HUES64 (cell line): ENCODE data around the gene NEIL1.

ENCODE experiments used
- H3K27ac ChIP-seq: 2 replicates; pipeline ENCODE4 v1.7.0; 2013; ENCODE audit warnings: low read depth, low read length, inconsistent platforms
- H3K27me3 ChIP-seq: 2 replicates; pipeline ENCODE4 v1.6.1; 2013; ENCODE audit warnings: mild to moderate bottlenecking, low read length; ENCODE audit not compliant: insufficient read depth
- H3K36me3 ChIP-seq: 2 replicates; pipeline ENCODE4 v1.6.1; 2013; ENCODE audit warnings: mild to moderate bottlenecking, low read length; ENCODE audit not compliant: insufficient read depth
- H3K4me1 ChIP-seq: 2 replicates; pipeline ENCODE4 v1.6.1; 2013; ENCODE audit warnings: mild to moderate bottlenecking, low read length, moderate library complexity; ENCODE audit not compliant: insufficient read depth
- H3K4me3 ChIP-seq: 2 replicates; pipeline ENCODE4 v1.5.1; 2013; ENCODE audit warnings: mild to moderate bottlenecking, low read length, moderate library complexity
- H3K9ac ChIP-seq: 2 replicates; pipeline ENCODE4 v1.6.1; 2013; ENCODE audit warnings: mild to moderate bottlenecking, low read depth, low read length
- H3K9me3 ChIP-seq: 2 replicates; pipeline ENCODE4 v1.6.1; 2013; ENCODE audit warnings: low read depth, low read length; ENCODE audit not compliant: insufficient read depth
- WGBS: fragments of 150-250, 120-280 bp; methylation state at CpG from one replicate; pipeline ENCODE4 v1.1.7; 2013; ENCODE audit warnings: missing lambda C conversion rate; 5-methylcytosine and 5-hydroxymethylcytosine counted together

Gene NEIL1

DNA sequence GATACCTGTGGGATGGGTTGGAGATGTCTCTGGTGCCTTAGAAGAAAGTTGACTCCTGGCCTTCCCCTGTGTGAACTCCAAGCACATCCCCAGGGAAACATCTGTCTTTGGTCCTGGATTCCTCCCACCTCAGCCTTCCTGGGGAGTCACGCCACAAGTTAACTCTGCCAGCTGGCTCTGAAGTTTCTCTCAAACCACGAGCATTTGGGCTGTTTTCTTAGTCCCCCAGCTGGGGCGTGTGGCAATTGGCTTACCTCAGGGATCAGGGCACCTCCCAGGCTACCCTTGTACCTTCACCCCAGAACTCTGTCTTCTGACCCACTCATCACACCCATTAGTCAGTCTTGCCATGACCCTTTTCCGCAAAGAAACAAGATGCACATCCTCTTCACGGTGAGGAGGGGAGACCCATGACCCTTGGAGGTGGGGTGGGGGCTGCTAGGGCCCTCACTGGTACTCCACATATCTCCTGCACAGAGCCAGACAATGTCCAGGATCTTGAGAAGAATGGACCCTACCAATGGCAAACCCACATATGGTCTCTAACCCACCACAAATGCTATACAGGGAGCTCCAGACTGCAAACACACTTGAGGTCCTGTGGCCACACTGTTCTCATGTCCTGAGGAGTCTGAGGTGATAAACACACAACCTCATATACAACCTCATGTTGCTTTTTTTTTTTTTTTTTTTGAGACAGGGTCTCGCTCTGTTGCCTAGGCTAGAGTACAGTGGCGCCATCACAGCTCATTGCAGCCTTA, 3.9 kb downstream of the NEIL1 start:
- no peak overlapping the region for H3K9ac ChIP-seq
- no peaks in the 10 kb centered on the region for H3K4me1 ChIP-seq
- peaks cover 40% of the 10 kb centered on the region for H3K27me3 ChIP-seq
- WGBS, result 89% methylated on average over 7 of the region's 7 CpGs
- H3K9me3 ChIP-seq, result no peaks in the 10 kb centered on the region
- no peak overlapping the region for H3K27ac ChIP-seq
- H3K4me3 ChIP-seq, result no peak overlapping the region
- H3K36me3 ChIP-seq, result no peaks in the 10 kb centered on the region

DNA sequence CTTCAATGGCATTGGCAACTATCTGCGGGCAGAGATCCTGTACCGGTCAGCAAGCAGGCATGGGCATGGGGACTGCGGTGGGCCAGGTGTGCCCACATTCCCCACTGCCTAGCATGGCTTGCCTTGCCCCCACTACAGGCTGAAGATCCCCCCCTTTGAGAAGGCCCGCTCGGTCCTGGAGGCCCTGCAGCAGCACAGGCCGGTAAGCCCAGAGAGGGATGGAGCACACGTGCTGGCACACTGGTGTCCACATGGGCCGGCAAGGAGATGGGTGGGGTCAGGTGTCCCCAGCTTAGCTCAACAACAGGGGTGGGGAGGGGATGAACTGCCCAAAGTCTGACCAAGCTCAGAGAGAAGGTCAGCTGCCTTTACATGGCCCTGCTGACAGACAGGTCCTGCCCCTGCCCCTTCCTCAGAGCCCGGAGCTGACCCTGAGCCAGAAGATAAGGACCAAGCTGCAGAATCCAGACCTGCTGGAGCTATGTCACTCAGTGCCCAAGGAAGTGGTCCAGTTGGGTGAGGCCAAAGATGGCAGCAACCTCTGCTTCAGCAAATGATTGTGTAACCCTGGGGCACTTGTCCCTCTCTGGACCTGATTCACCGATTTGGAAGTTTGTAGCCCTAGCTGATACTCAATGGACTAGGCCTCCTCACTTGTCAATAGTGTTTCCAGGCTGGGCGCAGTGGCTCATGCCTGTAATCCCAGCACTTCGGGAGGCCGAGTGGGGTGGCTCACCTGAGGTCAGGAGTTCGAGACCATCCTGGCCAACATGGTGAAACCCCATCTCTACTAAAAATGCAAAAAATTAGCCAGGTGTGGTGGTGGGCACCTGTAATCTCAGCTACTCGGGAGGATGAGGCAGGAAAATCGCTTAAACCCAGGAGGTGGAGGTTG, 5.6 kb downstream of the NEIL1 start:
- H3K9ac ChIP-seq, result no peak overlapping the region
- H3K27ac ChIP-seq, result no peak overlapping the region
- no peak overlapping the region for H3K4me3 ChIP-seq
- H3K36me3 ChIP-seq, result peaks cover 10% of the 10 kb centered on the region; the same call in 1 of the 2 replicates
- 95% methylated on average over 16 of the region's 16 CpGs for WGBS
- H3K9me3 ChIP-seq, result no peaks in the 10 kb centered on the region
- H3K27me3 ChIP-seq, result peaks cover 24% of the 10 kb centered on the region
- H3K4me1 ChIP-seq, result no peaks in the 10 kb centered on the region

DNA sequence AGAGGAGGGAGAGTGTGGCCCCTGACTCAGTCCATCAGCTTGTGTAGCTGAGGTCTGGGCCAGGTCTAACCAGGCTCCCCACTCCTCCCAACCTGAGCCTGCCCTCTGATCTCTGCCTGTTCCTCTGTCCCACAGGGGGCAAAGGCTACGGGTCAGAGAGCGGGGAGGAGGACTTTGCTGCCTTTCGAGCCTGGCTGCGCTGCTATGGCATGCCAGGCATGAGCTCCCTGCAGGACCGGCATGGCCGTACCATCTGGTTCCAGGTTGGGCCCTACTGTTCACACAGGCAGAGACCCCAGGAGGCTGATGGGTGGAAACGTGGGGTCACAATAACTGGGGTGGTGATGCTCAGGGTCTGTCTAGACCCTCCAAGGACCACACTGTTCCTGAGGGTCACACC, 6.8 kb downstream of the NEIL1 start:
- no peak overlapping the region for H3K9ac ChIP-seq
- H3K9me3 ChIP-seq, result no peaks in the 10 kb centered on the region
- H3K4me1 ChIP-seq, result no peaks in the 10 kb centered on the region
- no peak overlapping the region for H3K27ac ChIP-seq
- H3K27me3 ChIP-seq, result peaks cover 12% of the 10 kb centered on the region
- peaks cover 19% of the 10 kb centered on the region for H3K36me3 ChIP-seq
- WGBS, result 90% methylated on average over 7 of the region's 7 CpGs
- H3K4me3 ChIP-seq, result no peak overlapping the region

DNA sequence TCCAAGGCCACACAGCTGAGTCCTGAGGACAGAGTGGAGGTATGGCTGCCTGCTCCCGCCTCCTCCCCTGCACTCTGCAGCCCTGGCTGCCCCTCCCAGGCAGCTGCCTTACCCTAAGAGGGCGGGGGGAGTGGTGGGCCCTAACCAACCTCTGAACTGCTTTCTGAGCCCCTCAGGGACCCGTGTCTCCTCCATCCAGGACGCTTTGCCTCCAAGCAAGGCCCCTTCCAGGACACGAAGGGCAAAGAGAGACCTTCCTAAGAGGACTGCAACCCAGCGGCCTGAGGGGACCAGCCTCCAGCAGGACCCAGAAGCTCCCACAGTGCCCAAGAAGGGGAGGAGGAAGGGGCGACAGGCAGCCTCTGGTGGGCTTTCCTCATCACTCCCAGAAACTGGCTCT, 7.6 kb downstream of the NEIL1 start:
- 86% methylated on average over 7 of the region's 7 CpGs for WGBS
- no peak overlapping the region for H3K4me3 ChIP-seq
- no peak overlapping the region for H3K27ac ChIP-seq
- no peak overlapping the region for H3K9ac ChIP-seq
- H3K27me3 ChIP-seq, result peaks cover 4% of the 10 kb centered on the region
- no peaks in the 10 kb centered on the region for H3K4me1 ChIP-seq
- no peaks in the 10 kb centered on the region for H3K9me3 ChIP-seq
- peaks cover 27% of the 10 kb centered on the region for H3K36me3 ChIP-seq

DNA sequence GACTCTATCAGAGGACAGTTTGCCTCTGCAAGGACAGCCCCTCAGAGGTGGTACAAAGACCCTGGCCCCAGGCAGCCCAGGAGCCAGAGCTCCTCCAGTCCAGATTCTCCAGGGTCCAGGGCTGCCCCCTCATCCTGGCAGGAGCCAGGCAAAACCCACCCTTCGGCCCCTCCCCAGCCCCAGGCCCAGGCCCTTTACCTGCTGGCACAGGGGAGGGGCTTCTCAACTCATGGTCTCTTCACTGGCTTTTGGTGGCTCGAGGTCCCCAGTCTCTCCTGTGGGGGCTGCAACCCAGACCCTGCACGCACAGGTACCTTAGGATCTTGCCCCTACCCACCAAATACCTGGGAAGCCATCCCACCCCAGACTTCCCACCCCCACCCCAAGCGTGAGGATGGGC, 8.5 kb downstream of the NEIL1 start:
- WGBS, result 89% methylated on average over 4 of the region's 4 CpGs
- no peak overlapping the region for H3K4me3 ChIP-seq
- H3K27ac ChIP-seq, result no peak overlapping the region
- H3K9ac ChIP-seq, result no peak overlapping the region
- H3K9me3 ChIP-seq, result no peaks in the 10 kb centered on the region
- H3K36me3 ChIP-seq, result peaks cover 33% of the 10 kb centered on the region
- H3K4me1 ChIP-seq, result no peaks in the 10 kb centered on the region
- H3K27me3 ChIP-seq, result no peaks in the 10 kb centered on the region

DNA sequence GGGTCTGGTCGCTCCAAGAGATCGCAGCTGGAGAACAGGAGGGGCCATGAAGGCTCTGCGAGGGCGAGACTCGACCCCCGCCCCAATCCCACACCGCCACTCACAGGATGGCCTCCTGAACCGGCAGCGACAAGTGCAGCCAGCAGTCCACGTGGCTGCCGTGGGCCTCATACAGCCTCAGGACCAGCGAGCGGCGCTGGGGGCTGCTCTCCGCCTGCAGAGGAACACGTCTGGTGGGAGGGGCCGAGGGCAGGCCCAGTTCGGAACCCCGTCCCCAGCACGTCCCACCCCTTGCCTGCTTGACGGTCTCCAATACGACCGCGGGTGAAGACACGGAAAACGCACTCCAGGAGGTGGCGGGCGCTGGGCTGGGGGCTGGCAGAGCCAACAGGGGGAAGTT, 9.2 kb downstream of the NEIL1 start:
- no peaks in the 10 kb centered on the region for H3K4me1 ChIP-seq
- H3K9ac ChIP-seq, result no peak overlapping the region
- H3K27me3 ChIP-seq, result no peaks in the 10 kb centered on the region
- no peak overlapping the region for H3K4me3 ChIP-seq
- H3K27ac ChIP-seq, result no peak overlapping the region
- H3K36me3 ChIP-seq, result peaks cover 33% of the 10 kb centered on the region
- H3K9me3 ChIP-seq, result no peaks in the 10 kb centered on the region
- WGBS, result 93% methylated on average over 28 of the region's 28 CpGs

DNA sequence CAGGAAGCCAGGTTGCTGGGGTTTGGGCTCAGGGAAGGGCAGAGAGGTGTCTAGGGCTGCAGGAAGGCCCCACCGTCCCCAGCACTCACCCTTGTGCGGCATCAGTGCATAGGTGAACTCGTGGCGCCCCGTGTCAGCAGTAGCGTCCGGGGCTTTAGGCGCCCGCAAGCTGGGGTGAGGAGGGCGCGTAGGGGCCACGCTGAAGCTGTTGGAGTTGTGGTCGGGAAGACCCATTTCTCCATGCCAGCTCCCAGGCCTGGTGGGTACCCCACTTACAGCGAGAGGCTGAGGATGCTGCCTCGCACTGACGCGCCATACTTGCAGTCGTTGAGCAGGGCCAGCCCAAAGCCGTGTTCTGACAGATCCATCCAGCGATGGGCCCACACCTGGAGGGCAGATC, 9.7 kb downstream of the NEIL1 start:
- 96% methylated on average over 20 of the region's 20 CpGs for WGBS
- H3K36me3 ChIP-seq, result peaks cover 38% of the 10 kb centered on the region
- H3K9ac ChIP-seq, result no peak overlapping the region
- no peak overlapping the region for H3K4me3 ChIP-seq
- H3K27ac ChIP-seq, result no peak overlapping the region
- no peaks in the 10 kb centered on the region for H3K4me1 ChIP-seq
- no peaks in the 10 kb centered on the region for H3K27me3 ChIP-seq
- H3K9me3 ChIP-seq, result no peaks in the 10 kb centered on the region

DNA sequence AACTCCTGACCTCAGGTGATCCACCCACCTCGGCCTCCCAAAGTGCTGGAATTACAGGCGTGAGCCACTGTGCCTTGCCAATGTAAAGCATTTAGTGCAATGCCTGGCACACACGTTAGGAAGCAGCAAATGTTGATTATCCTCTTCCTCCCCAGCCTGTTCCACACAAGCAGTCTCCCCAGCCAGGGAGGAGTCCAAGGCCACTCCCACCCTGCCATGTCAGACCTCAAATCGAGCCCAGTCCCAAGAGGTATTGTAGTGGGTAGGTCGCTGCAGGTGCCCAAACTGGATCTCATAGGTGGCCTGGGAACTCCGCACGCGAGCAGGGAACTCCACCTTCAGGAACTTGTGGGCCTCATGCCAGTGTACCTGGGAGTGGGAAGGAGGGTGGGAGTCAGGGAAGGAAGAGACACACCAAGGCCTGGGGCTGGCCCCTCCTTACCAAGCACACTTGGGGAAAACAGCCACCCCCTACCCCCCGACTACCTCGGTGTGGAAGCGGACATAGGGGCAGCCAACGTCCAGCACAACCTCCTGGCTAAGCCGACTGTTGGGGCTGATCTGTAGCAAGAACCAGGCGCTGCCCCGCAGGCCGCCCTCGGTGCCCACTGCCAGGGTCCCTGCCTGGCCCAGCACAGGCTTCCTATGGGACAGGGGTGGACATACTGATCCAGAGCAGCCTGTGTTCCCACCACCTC, 11.3 kb downstream of the NEIL1 start:
- WGBS, result 90% methylated on average over 17 of the region's 17 CpGs
- peaks cover 44% of the 10 kb centered on the region for H3K36me3 ChIP-seq

DNA sequence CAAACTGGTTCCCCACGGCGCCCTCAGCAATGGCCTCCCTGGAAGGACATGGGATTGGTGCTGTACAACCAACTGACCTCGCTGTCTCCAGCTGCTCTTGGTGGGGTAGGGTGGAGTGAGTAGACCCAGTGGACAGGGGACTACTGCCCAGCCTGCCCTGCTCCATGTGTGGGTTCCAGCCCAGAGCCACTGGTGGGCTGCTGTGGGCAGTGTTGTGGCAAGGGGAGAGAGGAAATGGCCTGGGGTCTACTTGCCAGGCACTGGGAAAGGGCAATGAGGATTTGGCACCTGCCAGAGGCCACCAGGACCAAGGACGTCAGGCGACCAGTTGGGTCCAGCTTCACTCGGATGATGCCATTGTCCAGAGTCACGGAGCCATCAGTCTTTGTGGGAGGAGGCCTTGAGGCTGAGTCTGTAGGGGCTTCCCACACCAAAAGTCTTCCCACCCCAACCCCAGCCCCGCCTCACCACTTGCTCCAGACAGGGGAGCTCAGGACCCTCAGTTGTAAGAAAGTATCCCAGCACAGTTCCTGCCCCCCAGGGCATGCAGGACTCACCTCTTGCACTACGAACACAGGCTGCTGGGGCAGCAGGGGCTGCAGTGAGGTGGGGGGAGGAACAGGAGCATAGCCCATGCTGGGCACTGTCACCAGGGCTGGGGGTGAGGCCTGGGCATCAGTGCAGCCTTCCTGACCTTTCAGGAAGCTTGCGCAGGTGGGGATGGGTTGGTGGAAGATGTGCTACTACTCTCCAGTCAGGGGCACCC, 12.1 kb downstream of the NEIL1 start:
- H3K9me3 ChIP-seq, result no peaks in the 10 kb centered on the region
- H3K36me3 ChIP-seq, result peaks cover 48% of the 10 kb centered on the region
- H3K4me1 ChIP-seq, result no peaks in the 10 kb centered on the region
- WGBS, result 96% methylated on average over 10 of the region's 10 CpGs
- H3K27ac ChIP-seq, result no peak overlapping the region
- H3K4me3 ChIP-seq, result no peak overlapping the region
- H3K9ac ChIP-seq, result no peak overlapping the region
- H3K27me3 ChIP-seq, result no peaks in the 10 kb centered on the region

More for the DNA sequence above, 11.3 kb downstream of the NEIL1 start:
- Histone ChIP-seq H3K9ac (no peak overlapping the region), H3K9me3 (no peaks in the 10 kb centered on the region), H3K27ac (no peak overlapping the region), H3K4me3 (no peak overlapping the region), H3K27me3 (no peaks in the 10 kb centered on the region), H3K4me1 (no peaks in the 10 kb centered on the region)

DNA sequence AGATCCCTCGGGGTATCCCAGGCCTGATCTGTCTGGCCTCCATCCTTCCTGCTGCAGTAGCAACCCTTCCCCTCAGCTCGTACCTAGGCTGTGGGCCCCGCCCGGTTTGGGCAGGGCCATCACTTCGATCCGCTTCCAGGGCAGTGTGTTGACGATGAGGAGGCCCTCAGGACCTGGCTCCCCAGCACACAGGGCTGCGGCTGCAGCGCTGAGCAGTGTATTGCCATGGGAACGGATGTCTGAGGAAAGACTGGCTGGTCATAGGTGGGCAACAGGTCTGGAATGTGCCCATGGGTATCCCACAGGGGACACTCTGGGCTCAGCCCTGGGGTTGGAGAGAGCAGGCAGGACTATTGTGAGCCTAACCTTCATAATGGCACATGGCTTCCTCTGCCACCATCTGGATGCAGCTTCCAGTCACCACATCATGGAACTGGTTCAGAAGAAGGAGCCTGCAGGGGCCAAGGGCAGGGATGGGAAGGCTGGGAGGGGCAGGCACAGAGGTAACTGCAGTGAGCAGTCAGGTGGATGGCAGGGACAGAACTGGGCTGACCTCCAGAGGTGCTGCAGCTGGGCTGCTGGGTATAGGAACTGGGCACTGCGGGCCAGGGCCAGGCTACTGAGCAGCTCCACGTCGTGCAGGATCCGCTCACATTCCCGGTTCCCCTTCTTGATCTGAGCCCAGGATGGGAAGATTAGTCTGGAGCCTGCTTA, 12.9 kb downstream of the NEIL1 start:
- H3K9ac ChIP-seq, result no peak overlapping the region
- H3K36me3 ChIP-seq, result peaks cover 54% of the 10 kb centered on the region
- no peaks in the 10 kb centered on the region for H3K9me3 ChIP-seq
- 93% methylated on average over 15 of the region's 15 CpGs for WGBS
- no peaks in the 10 kb centered on the region for H3K4me1 ChIP-seq
- H3K27ac ChIP-seq, result no peak overlapping the region
- no peaks in the 10 kb centered on the region for H3K27me3 ChIP-seq
- H3K4me3 ChIP-seq, result no peak overlapping the region
